GM18909 (cell line): ENCODE data around the gene ANKRD45.
"Not testable (repeated sequence)": the region's sequence is repeated elsewhere in the genome, so short reads cannot be mapped to it uniquely, and the experiment has no call there.

Experiments
- ATAC-seq: cut with Tn5 transposase; IDR thresholded peaks from one replicate; pipeline ENCODE4 v1.9.1; 2021; ENCODE audit warnings: mild to moderate bottlenecking; ENCODE audit not compliant: unreplicated experiment, poor library complexity

ANKRD45 gene

DNA sequence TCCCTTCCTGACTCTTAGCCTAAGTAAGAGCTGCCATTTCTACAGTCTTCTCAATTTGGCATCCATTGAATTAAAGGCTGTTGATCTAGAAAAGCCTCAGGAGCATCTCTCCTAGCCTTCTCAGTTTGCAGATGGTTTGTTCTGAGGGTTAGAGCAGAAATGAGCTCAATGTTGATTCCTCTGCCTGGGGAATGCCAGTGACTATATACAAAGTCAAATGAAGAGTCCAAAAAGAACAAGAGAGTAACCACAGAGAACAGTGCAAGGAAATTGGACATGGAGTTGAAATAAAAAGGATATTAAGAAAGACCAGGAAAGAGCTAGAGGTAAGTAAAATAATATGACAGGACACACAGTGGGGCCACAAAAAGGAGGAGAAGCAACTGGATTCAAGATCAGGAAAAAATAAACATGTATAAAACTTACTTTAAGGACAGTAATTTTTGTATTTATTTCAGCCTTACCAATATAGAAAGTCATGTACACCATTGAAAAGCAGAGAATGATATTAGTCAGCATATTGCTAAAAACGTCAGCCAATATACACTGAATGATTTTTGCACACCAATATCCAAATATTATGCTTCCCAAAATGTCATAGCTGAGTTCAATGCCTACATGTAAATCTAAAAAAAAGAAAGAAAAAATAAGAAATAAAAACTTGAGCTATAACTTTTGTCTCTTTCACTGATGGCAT is 88.1 kb downstream of the ANKRD45 start:
- no peak for ATAC-seq

DNA sequence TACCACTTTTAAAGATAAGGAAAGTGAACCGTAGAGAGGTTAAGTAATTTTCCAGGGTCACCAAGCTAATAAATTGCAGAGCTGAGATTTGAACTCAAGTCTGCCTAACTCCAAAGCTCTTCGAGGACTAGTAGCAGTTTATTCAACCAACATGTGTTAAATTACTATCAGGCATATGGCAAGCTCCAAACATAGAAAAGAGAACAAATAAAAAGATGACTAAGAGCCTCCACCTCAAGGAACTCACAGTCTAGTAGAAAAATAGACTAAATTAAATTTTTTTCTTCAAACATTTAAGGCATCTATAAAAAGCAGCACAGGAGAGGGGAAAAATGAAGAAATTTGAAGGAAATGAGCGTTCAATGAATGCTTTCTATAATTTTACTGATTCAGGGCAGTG is 89.0 kb downstream of the ANKRD45 start:
- ATAC-seq = no peak

DNA sequence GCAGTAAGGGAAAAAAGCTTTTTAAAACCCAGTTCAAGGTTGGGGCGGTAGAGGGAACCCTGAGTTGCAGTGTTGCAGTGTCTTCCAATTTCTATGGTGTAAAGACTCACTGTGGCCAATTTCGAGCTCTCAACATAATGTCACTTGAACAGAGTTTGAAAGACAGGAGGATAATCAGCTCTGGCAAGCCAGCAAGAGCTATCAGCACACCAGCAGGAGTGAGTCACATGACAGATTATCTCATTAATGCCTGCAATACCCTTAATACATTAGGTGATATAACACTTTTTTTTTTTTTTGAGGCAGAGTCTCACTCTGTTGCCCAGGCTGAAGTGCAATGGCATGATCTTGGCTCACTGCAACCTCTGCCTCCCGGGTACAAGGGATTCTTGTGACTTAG is 89.6 kb downstream of the ANKRD45 start:
- no peak for ATAC-seq

DNA sequence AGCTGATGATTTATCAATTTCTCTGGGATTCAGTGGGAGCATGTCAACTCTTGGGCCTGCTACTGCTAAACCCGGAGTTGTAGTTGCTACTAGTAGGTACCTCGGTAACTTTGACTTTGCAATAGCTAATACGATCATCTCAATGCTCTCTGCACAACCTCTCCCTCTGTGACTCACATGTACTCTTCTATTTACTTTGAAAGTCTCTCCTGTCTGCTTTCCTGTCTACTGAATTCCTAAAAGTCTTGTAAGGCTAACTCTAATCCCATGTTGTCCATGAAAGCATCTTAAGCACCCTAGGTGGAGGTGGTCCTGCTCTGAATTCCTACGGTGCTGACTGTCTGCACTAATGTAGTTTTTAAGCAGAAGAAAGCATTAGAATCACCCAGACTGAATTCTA is 96.1 kb downstream of the ANKRD45 start:
- ATAC-seq = no peak

DNA sequence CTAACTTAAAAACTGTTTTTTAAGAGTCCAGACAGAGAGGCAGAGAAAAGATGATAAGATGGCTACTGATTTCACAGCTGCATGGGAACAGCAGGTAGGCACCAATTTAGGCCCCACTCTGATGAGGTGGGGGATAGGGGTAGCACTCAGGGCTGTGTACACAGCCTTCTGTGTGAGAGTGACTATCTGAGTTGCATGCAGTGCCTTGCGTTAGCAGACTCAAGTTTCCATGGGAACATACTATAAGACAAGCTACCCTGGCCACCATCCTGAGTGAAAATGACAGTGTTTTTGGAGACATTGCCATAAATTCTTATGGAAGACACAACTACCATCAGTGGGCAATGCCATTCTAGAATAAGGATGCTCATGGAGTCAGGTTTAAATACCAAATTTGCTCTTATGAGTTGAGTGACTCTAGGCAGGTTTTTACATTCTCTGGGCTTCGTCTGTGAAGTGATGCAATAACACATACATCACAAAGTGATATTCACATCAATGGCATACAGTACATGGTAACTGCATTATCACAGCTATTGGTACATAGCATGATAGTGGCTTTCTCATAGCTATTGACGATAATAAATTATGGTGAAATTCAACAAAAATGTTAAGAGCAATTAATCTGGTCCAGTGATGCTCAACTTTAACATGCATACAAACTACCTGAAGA is 97.3 kb downstream of the ANKRD45 start:
- no peak for ATAC-seq

DNA sequence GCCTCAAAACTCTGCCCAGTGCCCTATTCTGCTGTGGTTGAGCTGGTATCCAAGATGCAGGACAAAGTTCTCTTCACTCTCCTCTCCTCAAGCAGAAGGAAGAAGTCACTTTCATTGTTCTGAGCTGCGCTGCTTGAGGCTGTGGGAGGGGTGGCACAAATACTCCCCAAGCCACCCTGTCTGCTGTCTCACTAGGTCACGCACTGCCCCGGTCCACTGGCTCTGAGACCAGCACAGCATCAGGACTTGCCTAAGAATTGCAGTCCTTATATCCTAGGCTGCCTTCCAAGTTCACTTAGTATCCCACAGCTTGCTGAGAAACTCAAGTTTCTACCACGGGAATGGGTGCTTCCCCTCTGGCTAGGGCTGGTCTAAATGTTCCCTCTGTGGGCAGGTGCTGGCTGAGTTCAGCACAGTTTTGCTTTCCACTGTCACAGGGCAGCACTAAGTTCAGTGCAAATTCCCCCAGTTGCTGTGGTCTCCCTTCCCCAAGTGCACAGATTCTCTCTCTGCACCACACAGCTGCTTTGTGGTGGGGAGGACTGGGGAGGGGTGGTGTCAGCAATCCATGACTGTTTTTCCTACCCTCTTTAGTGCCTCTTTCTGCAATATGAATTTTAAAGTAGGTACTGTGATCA is 99.2 kb downstream of the ANKRD45 start:
- no peak for ATAC-seq

DNA sequence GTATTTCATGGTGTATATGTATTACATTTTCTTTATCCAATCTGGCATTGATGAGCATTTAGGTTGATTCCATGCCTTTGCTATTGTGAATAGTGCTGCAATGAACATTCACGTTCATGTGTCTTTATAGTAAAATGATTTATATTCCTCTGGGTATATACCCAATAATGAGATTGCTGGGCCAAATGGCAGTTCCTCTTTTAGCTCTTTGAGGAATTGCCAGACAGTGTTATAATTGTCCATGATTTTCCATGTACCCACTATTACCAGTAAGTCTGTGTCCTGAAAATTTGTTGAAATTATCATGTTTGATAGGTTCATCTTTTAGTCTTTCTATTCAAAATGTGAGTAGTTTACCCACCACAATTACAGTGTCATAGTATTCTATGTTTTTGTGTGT is 101.2 kb downstream of the ANKRD45 start:
- no peak for ATAC-seq

DNA sequence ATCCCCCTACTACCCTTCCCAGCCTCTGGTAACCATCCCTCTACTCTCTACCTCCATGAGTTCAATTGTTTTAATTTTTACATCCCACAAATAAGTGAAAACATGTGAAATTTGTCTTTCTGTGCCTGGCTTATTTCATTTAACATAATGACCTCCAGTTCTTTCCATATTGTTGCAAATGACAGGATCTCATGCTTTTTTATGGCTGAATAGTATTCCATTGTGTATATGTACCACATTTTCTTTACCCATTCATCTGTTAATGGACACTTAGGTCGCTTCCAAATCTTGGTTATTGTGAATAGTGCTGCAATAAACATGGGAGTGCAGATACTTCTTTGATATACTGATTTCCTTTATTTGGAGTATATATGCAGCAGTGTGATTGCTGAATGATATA is 105.8 kb downstream of the ANKRD45 start:
- not testable (repeated sequence) for ATAC-seq

DNA sequence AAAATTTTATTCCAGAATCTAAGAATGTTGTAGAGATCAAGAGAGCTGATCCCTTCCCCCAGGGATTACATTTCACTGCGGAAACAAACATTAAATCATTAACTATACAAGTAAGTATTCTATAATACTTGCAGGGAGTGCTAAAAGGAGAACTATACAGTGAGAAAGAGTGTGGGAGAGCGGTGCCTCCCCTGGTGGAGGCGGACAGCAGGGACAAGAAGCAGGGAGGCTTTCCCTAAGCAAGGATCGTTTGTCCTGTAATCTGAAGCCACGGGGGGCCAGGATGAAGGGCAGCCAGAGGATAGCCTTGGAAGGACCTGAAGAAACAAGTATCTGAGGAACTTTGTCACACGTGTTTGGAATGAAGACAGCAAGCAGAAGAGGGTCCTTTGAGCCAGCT is 106.8 kb downstream of the ANKRD45 start:
- no peak for ATAC-seq

DNA sequence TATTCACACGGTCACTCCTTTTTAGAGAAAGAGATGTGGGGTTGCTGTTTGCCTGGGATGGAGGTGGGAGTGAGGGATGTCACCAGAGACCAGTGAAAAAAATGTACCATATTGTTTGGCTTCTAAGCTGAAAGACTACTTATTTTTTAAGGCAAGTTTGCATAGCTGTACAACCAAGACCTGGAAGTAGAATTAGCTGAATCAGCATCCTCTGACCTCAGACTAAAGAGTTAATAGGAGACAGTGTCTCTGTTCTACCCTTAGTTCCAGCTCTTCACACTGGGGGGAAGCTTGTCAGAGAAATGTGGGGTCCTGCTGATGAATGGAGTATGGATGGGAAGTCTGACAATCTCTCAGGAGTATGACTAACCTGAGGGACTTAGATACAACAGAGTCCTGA is 108.4 kb downstream of the ANKRD45 start:
- ATAC-seq = no peak

DNA sequence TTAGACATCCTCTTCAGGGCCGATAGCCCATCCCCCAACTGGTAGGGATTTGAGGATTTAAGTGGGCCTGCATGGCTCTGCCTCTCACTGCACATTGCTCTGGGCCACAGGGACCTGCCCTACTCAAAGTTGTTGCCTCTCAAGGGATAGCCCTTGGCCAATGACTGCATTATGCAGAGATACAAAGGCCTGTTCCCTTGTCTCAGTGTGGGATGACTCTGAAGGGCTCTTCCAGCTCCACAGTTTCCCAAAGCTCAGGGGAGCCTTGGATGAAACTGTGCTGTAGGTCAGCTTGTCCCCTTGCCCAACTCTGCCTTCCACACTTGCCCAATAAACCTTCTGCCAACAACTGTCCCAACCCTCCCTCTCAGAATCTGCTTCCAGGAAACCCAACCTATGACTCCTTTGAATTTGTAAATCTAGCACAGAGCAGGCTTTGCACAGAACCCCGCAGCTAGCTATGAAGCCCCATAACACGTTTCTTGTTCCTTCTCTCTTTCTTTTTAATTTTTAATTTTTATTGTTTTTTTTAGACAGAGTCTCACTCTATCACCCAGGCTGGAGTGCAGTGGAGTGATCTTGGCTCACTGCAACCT is 109.3 kb downstream of the ANKRD45 start:
- no peak for ATAC-seq
